Measurements from ENCODE around the gene CENPU. TPM values are rescaled to one million over a fixed set of nuclear protein-coding genes. Genes with fewer than 3 reads are reported as not detected.

Gene CENPU
- total and polyA plus RNA-seq, 10 of the 15 experiments (the other 5 are each of a cell fraction or from before 2014, with no cell fraction given), result 26.6 to 90.8 (median 53.8) TPM

GRCh38 chr4:184649026-184649970 lies 84.6 kb downstream of the CENPU start, which contains the start of the genes CASP3 and PRIMPOL (continued):
- TF ChIP-seq ZNF687 (IDR thresholded peaks at IDR 0.05) (peak; percentile 33; the same call in 1 of the 2 replicates), NFYB (IDR thresholded peaks at IDR 0.05; ENCODE audit: insufficient read depth, low read depth, low read length) (no peak), SMC3 (IDR thresholded peaks at IDR 0.05; ENCODE audit: borderline replicate concordance, low read length) (peak; percentile 20), SKIL (IDR thresholded peaks at IDR 0.05; ENCODE audit: low read depth, poor library complexity, severe bottlenecking) (no peak), ASH2L (IDR thresholded peaks at IDR 0.05; ENCODE audit: borderline replicate concordance, low read depth) (no peak), BHLHE40 (IDR thresholded peaks at IDR 0.05; ENCODE audit: borderline replicate concordance in 1 of 2, low read depth in 2 of 2, low read length in 1 of 2) (peak in 1 of 2 experiments; percentile 22; a peak in 1 of 4 replicates), NBN (IDR thresholded peaks at IDR 0.05) (peak; percentile 46; the same call in 1 of the 2 replicates), EGR1 (IDR thresholded peaks at IDR 0.05; ENCODE audit: borderline replicate concordance in 1 of 2, low read depth in 2 of 2, low read length in 2 of 2) (peak; percentile 32 to 89), CREM (IDR thresholded peaks at IDR 0.05; ENCODE audit: low read depth) (peak; percentile 27; the same call in 1 of the 2 replicates), ATF7 (IDR thresholded peaks at IDR 0.05; ENCODE audit: low read depth) (no peak), SREBF1 (IDR thresholded peaks at IDR 0.05; ENCODE audit: low read length) (no peak), ZNF592 (IDR thresholded peaks at IDR 0.05) (no peak), POU2F2 (IDR thresholded peaks at IDR 0.05; ENCODE audit: borderline replicate concordance, low read depth, low read length) (peak; percentile 82), MTA3 (IDR thresholded peaks at IDR 0.05; ENCODE audit: borderline replicate concordance, low read length) (no peak), MEF2A (IDR thresholded peaks at IDR 0.05; ENCODE audit: insufficient read depth, low read depth, low read length) (no peak), TCF12 (IDR thresholded peaks at IDR 0.05; ENCODE audit: low read depth, low read length) (no peak)
